ENCODE results near the gene C2orf92.

C2orf92 gene

DNA sequence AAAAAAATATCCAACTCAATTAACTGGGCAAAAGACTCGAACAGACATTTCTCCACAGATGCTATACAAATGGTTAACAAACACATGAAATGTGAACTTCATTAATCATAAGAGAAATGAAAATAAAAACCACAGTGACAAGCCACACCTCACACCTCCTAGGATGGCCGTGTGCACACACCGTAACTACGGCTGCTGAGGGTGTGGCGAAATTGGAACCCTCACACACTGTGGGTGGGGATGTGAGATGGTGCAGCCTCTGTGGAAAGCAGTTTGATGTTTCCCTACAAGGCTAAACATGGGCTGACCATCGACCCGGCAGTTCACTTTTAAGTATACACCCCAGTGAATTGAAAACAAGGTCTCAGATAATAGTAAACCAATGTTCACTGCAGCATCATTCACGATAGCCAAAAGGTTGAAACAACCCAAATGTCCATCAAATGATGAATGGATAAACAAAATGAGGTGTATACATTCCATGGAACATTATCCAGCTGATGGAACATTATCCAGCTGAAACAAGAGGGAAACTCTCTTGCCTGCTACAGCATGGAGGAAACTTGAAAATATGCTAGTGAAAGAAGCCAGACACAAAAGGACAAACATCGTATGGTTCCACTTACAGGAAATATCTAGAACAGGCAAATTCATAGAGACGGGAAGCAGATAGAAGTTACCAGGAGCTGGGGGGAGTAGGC, 76.1 kb downstream of the C2orf92 start:
- DNase-seq (ENCODE audit: low read depth in 3 of 3), result peak; percentile 32 to 55 (median 34)

- DNase-seq (ENCODE audit: low read depth in 3 of 3), result no peak
Observed at GRCh38 chr2:97747285-97747684, 77.8 kb downstream of the C2orf92 start.

DNA sequence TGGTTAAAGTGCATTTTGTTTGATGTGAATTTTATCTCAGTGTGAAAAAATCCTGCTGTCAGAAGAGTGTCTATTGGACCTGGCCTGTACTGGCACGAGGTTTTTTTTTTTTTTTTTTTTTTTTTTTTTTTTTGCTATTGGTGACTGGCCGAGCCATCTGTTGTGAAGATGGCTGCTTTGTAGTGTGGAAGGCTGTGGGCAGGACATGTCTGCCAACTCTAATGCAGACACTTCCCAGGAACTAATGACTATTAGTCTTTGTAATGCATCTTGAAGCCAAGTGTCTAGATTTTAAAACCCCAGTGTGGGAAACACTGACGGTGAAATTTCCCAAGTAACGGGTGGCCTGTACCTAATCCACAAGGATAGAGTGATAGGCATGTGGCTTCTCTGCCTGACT, 78.2 kb downstream of the C2orf92 start:
- DNase-seq (ENCODE audit: low read depth in 3 of 3), result no peak

DNA sequence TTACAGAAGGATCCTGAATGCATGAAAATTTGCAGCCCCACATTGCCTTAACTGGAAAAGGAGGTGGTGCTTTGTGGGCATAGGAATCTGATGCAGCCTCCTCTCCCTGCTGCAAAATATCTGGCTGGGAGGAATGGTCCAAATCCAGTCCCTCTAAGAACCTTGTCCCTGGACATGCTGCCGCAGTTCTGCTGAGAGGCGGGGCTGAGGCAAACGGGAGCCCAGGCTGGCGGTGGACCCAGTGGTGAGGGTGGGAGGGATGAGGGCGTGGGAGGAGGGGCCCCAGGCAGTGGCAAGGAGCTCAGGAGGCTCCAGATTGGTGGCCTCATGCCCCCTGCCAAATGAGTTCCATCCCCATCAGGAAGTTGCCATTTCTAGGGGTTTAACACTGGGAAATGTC, 80.1 kb downstream of the C2orf92 start:
- DNase-seq (ENCODE audit: low read depth in 3 of 3), result no peak

DNA sequence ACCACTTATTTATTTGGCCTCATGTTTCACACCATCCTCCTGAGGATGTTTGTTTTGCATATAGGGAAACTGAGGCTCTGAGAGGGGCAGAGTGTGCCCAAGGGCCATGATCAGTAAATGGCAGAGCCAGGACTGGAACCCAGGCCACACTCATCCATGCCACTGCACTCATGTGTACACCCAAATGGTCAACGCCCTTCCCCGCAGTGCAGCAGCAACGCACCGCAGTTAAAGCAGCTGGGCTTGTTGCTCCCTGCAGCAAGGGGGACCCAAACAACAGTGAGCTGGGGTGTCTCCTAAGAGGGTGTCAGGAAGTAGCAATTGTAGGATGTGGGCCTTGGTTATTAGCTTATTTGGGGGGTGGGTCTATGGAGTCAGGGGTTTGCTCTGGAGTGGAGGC, 80.5 kb downstream of the C2orf92 start:
- no peak for DNase-seq (ENCODE audit: low read depth in 3 of 3)

- DNase-seq (ENCODE audit: low read depth in 3 of 3), result no peak
Observed at GRCh38 chr2:97751752-97752151, 82.2 kb downstream of the C2orf92 start.

Measured in stimulated activated CD4-positive, alpha-beta T cell treated with anti-CD3 and anti-CD28 coated beads, TNF-alpha, amount 100 ng/mL, for 24 hours (primary cell).